GM12878 (cell line): ENCODE measurements around the gene SLIT1.

Source experiments
- JUND ChIP-seq: IDR thresholded peaks from 2 replicates; pipeline ENCODE4 v1.6.1; 2012; ENCODE audit warnings: low read depth, mild to moderate bottlenecking, low read length, improper control_type of control experiment, moderate library complexity
- PBX3 ChIP-seq: IDR thresholded peaks from 2 replicates; pipeline ENCODE4 v1.6.1; 2011; ENCODE audit warnings: mild to moderate bottlenecking, low read depth, low read length, moderate library complexity; ENCODE audit not compliant: insufficient replicate concordance
- POLR2AphosphoS5 ChIP-seq: IDR thresholded peaks from 2 replicates; pipeline ENCODE4 v1.6.1; 2011; ENCODE audit warnings: mild to moderate bottlenecking, low read length, inconsistent platforms
- REST ChIP-seq: IDR thresholded peaks from 2 replicates; pipeline ENCODE4 v1.6.1; 2012; ENCODE audit warnings: mild to moderate bottlenecking, low read depth, low read length
- SREBF1 ChIP-seq: IDR thresholded peaks from 2 replicates; pipeline ENCODE4 v1.6.1; 2012; ENCODE audit warnings: mild to moderate bottlenecking, low read length
- TF ChIP-seq, protein P1 (sequence below), 3 experiments: IDR thresholded peaks in 2 of 3; conservative IDR thresholded peaks in 1 of 3; 2 replicates each; pipeline ENCODE4 v1.5.1; 2011; ENCODE audit warnings: low read depth in 3 of 3, low read length in 3 of 3, mild to moderate bottlenecking in 3 of 3, control low read depth in 2 of 3, moderate library complexity in 2 of 3, inconsistent platforms in 1 of 3, mixed read lengths in 1 of 3; ENCODE audit not compliant: control insufficient read depth in 2 of 3, insufficient read depth in 1 of 3; ENCODE audit errors: extremely low read depth in 1 of 3
- TF ChIP-seq, protein P2 (sequence below): fragments of 450-650 bp; IDR thresholded peaks from 2 replicates; pipeline ENCODE4 v1.6.1; 2017; ENCODE audit warnings: mild to moderate bottlenecking
- TF ChIP-seq, protein P3 (sequence below): IDR thresholded peaks from 2 replicates; pipeline ENCODE4 v1.6.1; 2011; ENCODE audit warnings: low read depth, mild to moderate bottlenecking, low read length, moderate library complexity, borderline replicate concordance; ENCODE audit errors: extremely low read depth

- TF ChIP-seq JUND (no peak), POLR2AphosphoS5 (no peak), REST (no peak), SREBF1 (no peak), PBX3 (no peak)
- TF ChIP-seq, protein P1, sequence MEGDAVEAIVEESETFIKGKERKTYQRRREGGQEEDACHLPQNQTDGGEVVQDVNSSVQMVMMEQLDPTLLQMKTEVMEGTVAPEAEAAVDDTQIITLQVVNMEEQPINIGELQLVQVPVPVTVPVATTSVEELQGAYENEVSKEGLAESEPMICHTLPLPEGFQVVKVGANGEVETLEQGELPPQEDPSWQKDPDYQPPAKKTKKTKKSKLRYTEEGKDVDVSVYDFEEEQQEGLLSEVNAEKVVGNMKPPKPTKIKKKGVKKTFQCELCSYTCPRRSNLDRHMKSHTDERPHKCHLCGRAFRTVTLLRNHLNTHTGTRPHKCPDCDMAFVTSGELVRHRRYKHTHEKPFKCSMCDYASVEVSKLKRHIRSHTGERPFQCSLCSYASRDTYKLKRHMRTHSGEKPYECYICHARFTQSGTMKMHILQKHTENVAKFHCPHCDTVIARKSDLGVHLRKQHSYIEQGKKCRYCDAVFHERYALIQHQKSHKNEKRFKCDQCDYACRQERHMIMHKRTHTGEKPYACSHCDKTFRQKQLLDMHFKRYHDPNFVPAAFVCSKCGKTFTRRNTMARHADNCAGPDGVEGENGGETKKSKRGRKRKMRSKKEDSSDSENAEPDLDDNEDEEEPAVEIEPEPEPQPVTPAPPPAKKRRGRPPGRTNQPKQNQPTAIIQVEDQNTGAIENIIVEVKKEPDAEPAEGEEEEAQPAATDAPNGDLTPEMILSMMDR (IDR thresholded peaks at IDR 0.05 in 2 of 3, conservative IDR thresholded peaks at IDR 0.05 in 1 of 3; ENCODE audit: control insufficient read depth in 2 of 3, extremely low read depth in 1 of 3, insufficient read depth in 1 of 3, low read depth in 3 of 3, low read length in 3 of 3) = no peak
- TF ChIP-seq, protein P2, sequence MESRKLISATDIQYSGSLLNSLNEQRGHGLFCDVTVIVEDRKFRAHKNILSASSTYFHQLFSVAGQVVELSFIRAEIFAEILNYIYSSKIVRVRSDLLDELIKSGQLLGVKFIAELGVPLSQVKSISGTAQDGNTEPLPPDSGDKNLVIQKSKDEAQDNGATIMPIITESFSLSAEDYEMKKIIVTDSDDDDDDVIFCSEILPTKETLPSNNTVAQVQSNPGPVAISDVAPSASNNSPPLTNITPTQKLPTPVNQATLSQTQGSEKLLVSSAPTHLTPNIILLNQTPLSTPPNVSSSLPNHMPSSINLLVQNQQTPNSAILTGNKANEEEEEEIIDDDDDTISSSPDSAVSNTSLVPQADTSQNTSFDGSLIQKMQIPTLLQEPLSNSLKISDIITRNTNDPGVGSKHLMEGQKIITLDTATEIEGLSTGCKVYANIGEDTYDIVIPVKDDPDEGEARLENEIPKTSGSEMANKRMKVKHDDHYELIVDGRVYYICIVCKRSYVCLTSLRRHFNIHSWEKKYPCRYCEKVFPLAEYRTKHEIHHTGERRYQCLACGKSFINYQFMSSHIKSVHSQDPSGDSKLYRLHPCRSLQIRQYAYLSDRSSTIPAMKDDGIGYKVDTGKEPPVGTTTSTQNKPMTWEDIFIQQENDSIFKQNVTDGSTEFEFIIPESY = no peak
- TF ChIP-seq, protein P3, sequence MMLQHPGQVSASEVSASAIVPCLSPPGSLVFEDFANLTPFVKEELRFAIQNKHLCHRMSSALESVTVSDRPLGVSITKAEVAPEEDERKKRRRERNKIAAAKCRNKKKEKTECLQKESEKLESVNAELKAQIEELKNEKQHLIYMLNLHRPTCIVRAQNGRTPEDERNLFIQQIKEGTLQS = no peak
These were observed 134.7 kb downstream of the SLIT1 start for GRCh38 chr10:97050956-97051496.
